IPS-15b (cell line): ENCODE results near the gene VEGFB.

ENCODE experiments used
- H3K27me3 ChIP-seq: one replicate; pipeline ENCODE4 v1.6.1; 2013; ENCODE audit warnings: low read length; ENCODE audit not compliant: control insufficient read depth, insufficient read depth
- H3K36me3 ChIP-seq: one replicate; pipeline ENCODE4 v1.6.1; 2013; ENCODE audit warnings: low read length; ENCODE audit not compliant: control insufficient read depth, insufficient read depth
- H3K4me1 ChIP-seq: one replicate; pipeline ENCODE4 v1.6.1; 2013; ENCODE audit warnings: mild to moderate bottlenecking, low read length; ENCODE audit not compliant: control insufficient read depth, insufficient read depth
- H3K4me3 ChIP-seq: one replicate; pipeline ENCODE4 v1.5.1; 2013; ENCODE audit warnings: low read depth, low read length
- H3K9ac ChIP-seq: one replicate; pipeline ENCODE4 v1.6.1; 2013; ENCODE audit warnings: low read depth, mild to moderate bottlenecking, low read length
- H3K9me3 ChIP-seq: one replicate; pipeline ENCODE4 v1.6.1; 2013; ENCODE audit warnings: mild to moderate bottlenecking, low read length; ENCODE audit not compliant: control insufficient read depth, insufficient read depth

VEGFB gene

GRCh38 chr11:64233913-64234586 lies at the start of gene VEGFB:
TSS of gene VEGFB (plus strand) at chr11:64234584. CDS start at chr11:64234834, 250 bp downstream.
- H3K9me3 ChIP-seq: no peaks in the 10 kb centered on the region

GRCh38 chr11:64185175-64185692 lies 49.1 kb upstream of the VEGFB start:
- Histone ChIP-seq H3K4me1 (peaks cover 3% of the 10 kb centered on the region), H3K4me3 (peak overlapping the region; percentile 90), H3K27me3 (no peaks in the 10 kb centered on the region), H3K36me3 (no peaks in the 10 kb centered on the region), H3K9ac (peak overlapping the region; percentile 90), H3K9me3 (no peaks in the 10 kb centered on the region)

More at GRCh38 chr11:64233913-64234586, at the start of gene VEGFB:
- H3K27me3 ChIP-seq: peaks cover 3% of the 10 kb centered on the region
- H3K36me3 ChIP-seq: peaks cover 12% of the 10 kb centered on the region
- H3K4me3 ChIP-seq: peak within 1 kb of the TSS; percentile 74
- H3K9ac ChIP-seq: peak within 1 kb of the TSS; percentile 32
- H3K4me1 ChIP-seq: no peaks in the 10 kb centered on the region

- Histone ChIP-seq H3K9me3 (no peaks in the 10 kb centered on the region), H3K4me3 (peak within 1 kb of the TSS; percentile 90), H3K36me3 (peaks cover 3% of the 10 kb centered on the region), H3K9ac (peak within 1 kb of the TSS; percentile 90), H3K4me1 (peaks cover 3% of the 10 kb centered on the region), H3K27me3 (no peaks in the 10 kb centered on the region)
Observed at GRCh38 chr11:64185693-64186491, 48.5 kb upstream of the VEGFB start, which contains the start of gene STIP1. TSS of gene STIP1 (plus strand) at chr11:64186171. CDS start at chr11:64186262, 91 bp downstream.

- Histone ChIP-seq H3K4me1 (peaks cover 3% of the 10 kb centered on the region), H3K36me3 (peaks cover 3% of the 10 kb centered on the region), H3K9ac (no peak overlapping the region), H3K9me3 (no peaks in the 10 kb centered on the region), H3K4me3 (no peak overlapping the region), H3K27me3 (no peaks in the 10 kb centered on the region)
Observed at GRCh38 chr11:64186492-64187165, 47.8 kb upstream of the VEGFB start.

- H3K4me3 ChIP-seq: no peak overlapping the region
- H3K36me3 ChIP-seq: peaks cover 53% of the 10 kb centered on the region
Observed at GRCh38 chr11:64192434-64192833, 42.0 kb upstream of the VEGFB start.

GRCh38 chr11:64196626-64197025 lies 37.8 kb upstream of the VEGFB start:
- no peaks in the 10 kb centered on the region for H3K27me3 ChIP-seq

More at GRCh38 chr11:64192434-64192833, 42.0 kb upstream of the VEGFB start:
- H3K9ac ChIP-seq: no peak overlapping the region
- no peaks in the 10 kb centered on the region for H3K27me3 ChIP-seq
- H3K4me1 ChIP-seq: no peaks in the 10 kb centered on the region
- H3K9me3 ChIP-seq: no peaks in the 10 kb centered on the region

GRCh38 chr11:64198511-64198910 lies 35.9 kb upstream of the VEGFB start:
- peaks cover 75% of the 10 kb centered on the region for H3K36me3 ChIP-seq
- no peak overlapping the region for H3K9ac ChIP-seq
- H3K9me3 ChIP-seq: no peaks in the 10 kb centered on the region
- H3K4me1 ChIP-seq: no peaks in the 10 kb centered on the region
- no peaks in the 10 kb centered on the region for H3K27me3 ChIP-seq
- no peak overlapping the region for H3K4me3 ChIP-seq

More at GRCh38 chr11:64196626-64197025, 37.8 kb upstream of the VEGFB start:
- Histone ChIP-seq H3K4me3 (no peak overlapping the region), H3K9ac (no peak overlapping the region), H3K36me3 (peaks cover 74% of the 10 kb centered on the region), H3K9me3 (no peaks in the 10 kb centered on the region), H3K4me1 (no peaks in the 10 kb centered on the region)

GRCh38 chr11:64201543-64201942 lies 32.8 kb upstream of the VEGFB start:
- Histone ChIP-seq H3K9ac (no peak overlapping the region), H3K4me3 (no peak overlapping the region), H3K9me3 (no peaks in the 10 kb centered on the region), H3K4me1 (no peaks in the 10 kb centered on the region), H3K27me3 (no peaks in the 10 kb centered on the region), H3K36me3 (peaks cover 63% of the 10 kb centered on the region)

GRCh38 chr11:64202992-64203391 lies 31.4 kb upstream of the VEGFB start:
- Histone ChIP-seq H3K9me3 (no peaks in the 10 kb centered on the region), H3K27me3 (no peaks in the 10 kb centered on the region), H3K36me3 (peaks cover 66% of the 10 kb centered on the region), H3K4me1 (no peaks in the 10 kb centered on the region), H3K4me3 (no peak overlapping the region), H3K9ac (no peak overlapping the region)

GRCh38 chr11:64203421-64204079 lies 30.8 kb upstream of the VEGFB start:
- Histone ChIP-seq H3K4me1 (no peaks in the 10 kb centered on the region), H3K4me3 (no peak overlapping the region), H3K27me3 (no peaks in the 10 kb centered on the region), H3K9me3 (no peaks in the 10 kb centered on the region), H3K9ac (no peak overlapping the region), H3K36me3 (peaks cover 63% of the 10 kb centered on the region)

GRCh38 chr11:64204080-64204440 lies 30.3 kb upstream of the VEGFB start:
- Histone ChIP-seq H3K4me3 (no peak overlapping the region), H3K36me3 (peaks cover 68% of the 10 kb centered on the region), H3K9ac (no peak overlapping the region), H3K4me1 (no peaks in the 10 kb centered on the region), H3K27me3 (no peaks in the 10 kb centered on the region), H3K9me3 (no peaks in the 10 kb centered on the region)
